ENCODE data around the gene OR6X1.

Gene OR6X1

GRCh38 chr11:123754101-123754568, at the start of gene OR6X1:
OR6X1 (minus strand) TSS chr11:123754518; CDS start chr11:123754518, 0 bp downstream.
- no peak for DNase-seq (ENCODE audit: low spot score)

GRCh38 chr11:123801765-123802164, 47.4 kb upstream of the OR6X1 start:
- no peak for DNase-seq (ENCODE audit: low spot score)

- no peak for DNase-seq (ENCODE audit: low spot score)
Observed at GRCh38 chr11:123800036-123800435, 45.7 kb upstream of the OR6X1 start.

GRCh38 chr11:123799438-123799837, 45.1 kb upstream of the OR6X1 start:
- no peak for DNase-seq (ENCODE audit: low spot score)

- no peak for DNase-seq (ENCODE audit: low spot score)
Observed at GRCh38 chr11:123798513-123799252, 44.4 kb upstream of the OR6X1 start.

- no peak for DNase-seq (ENCODE audit: low spot score)
Observed at GRCh38 chr11:123798079-123798478, 43.8 kb upstream of the OR6X1 start.

GRCh38 chr11:123797541-123797940, 43.2 kb upstream of the OR6X1 start:
- no peak for DNase-seq (ENCODE audit: low spot score)

GRCh38 chr11:123797114-123797513, 42.8 kb upstream of the OR6X1 start:
- no peak for DNase-seq (ENCODE audit: low spot score)

GRCh38 chr11:123796226-123796625, 41.9 kb upstream of the OR6X1 start:
- DNase-seq (ENCODE audit: low spot score) = no peak

GRCh38 chr11:123783536-123783935, 29.2 kb upstream of the OR6X1 start:
- DNase-seq (ENCODE audit: low spot score) = no peak

GRCh38 chr11:123778511-123778910, 24.2 kb upstream of the OR6X1 start:
- no peak for DNase-seq (ENCODE audit: low spot score)

- no peak for DNase-seq (ENCODE audit: low spot score)
Observed at GRCh38 chr11:123775715-123776549, 21.6 kb upstream of the OR6X1 start.

- DNase-seq (ENCODE audit: low spot score) = no peak
Observed at GRCh38 chr11:123775289-123775688, 21.0 kb upstream of the OR6X1 start.

GRCh38 chr11:123773959-123774358, 19.6 kb upstream of the OR6X1 start:
- no peak for DNase-seq (ENCODE audit: low spot score)

GRCh38 chr11:123773026-123773425, 18.7 kb upstream of the OR6X1 start:
- DNase-seq (ENCODE audit: low spot score) = no peak

GRCh38 chr11:123771664-123772063, 17.3 kb upstream of the OR6X1 start:
- DNase-seq (ENCODE audit: low spot score) = no peak

GRCh38 chr11:123770712-123771111, 16.4 kb upstream of the OR6X1 start:
- DNase-seq (ENCODE audit: low spot score) = no peak

GRCh38 chr11:123765601-123766000, 11.3 kb upstream of the OR6X1 start:
- no peak for DNase-seq (ENCODE audit: low spot score)

- no peak for DNase-seq (ENCODE audit: low spot score)
Observed at GRCh38 chr11:123762422-123762821, 8.1 kb upstream of the OR6X1 start.

- DNase-seq (ENCODE audit: low spot score) = no peak
Observed at GRCh38 chr11:123760894-123761293, 6.6 kb upstream of the OR6X1 start.

- DNase-seq (ENCODE audit: low spot score) = no peak
Observed at GRCh38 chr11:123757976-123758375, 3.7 kb upstream of the OR6X1 start.

GRCh38 chr11:123755813-123756212, 1.5 kb upstream of the OR6X1 start:
- DNase-seq (ENCODE audit: low spot score) = no peak

GRCh38 chr11:123755344-123755743, 1.0 kb upstream of the OR6X1 start:
- no peak for DNase-seq (ENCODE audit: low spot score)

All from putamen (tissue), 1 donor.